ENCODE measurements around the gene ANKH. TPM values are rescaled to one million over a fixed set of nuclear protein-coding genes. Genes with fewer than 3 reads are reported as not detected.

ANKH gene
- polyA plus RNA-seq, 2 of the 4 experiments (the other 2 are of a cell fraction) = 11.7 to 17.3 TPM

DNA sequence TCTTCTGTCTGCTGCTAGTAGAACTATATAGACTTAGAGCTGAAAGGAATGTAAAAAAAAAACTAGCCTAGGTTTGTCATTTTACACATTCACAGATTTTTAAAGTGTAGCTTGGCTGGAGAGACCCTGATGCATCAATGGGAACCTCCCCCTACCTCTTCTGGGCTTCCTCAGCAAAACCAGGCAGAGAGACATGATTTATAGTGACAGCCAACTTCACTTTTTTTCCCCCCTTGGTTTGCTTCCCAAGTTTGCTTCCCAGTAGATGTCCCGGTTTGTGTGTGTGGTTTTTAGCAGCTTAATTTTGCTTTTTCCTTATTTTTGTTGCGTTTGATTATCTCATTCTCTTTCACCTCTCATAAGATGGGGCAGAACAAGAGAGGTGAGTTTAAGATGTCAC is 205.2 kb downstream of the ANKH start:
- peaks cover 52% of the 10 kb centered on the region for H3K4me1 ChIP-seq
- H3K4me3 ChIP-seq = no peak overlapping the region; the same call in 2 of the 3 replicates
- H3K9me3 ChIP-seq = no peaks in the 10 kb centered on the region
- FAIRE-seq (no peak), DNase-seq (ENCODE audit: low read depth in 1 of 2, low spot score in 1 of 2) (no peak), ATAC-seq (no peak)
- 85% methylated on average over 2 of the region's 2 CpGs for WGBS (ENCODE audit: missing lambda C conversion rate)
- peak overlapping the region; percentile 90 for H3K4me2 ChIP-seq
- no peak overlapping the region for H3K27ac ChIP-seq
- CTCF ChIA-PET = interaction anchor here (1.1 to 1.6 kb wide), 2 partner anchors 19 to 303 kb away, joined by 3 to 5 read pairs; no protein-coding TSS in a partner anchor
- POLR2A ChIA-PET = no interaction called here
- TF ChIP-seq, protein P1, sequence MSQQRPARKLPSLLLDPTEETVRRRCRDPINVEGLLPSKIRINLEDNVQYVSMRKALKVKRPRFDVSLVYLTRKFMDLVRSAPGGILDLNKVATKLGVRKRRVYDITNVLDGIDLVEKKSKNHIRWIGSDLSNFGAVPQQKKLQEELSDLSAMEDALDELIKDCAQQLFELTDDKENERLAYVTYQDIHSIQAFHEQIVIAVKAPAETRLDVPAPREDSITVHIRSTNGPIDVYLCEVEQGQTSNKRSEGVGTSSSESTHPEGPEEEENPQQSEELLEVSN (IDR thresholded peaks at IDR 0.05; ENCODE audit: borderline replicate concordance, low read depth) = no peak
- TF ChIP-seq RAD21 (conservative IDR thresholded peaks at IDR 0.05 in 1 of 2, IDR thresholded peaks at IDR 0.05 in 1 of 2) = no peak
- TF ChIP-seq, protein P2, sequence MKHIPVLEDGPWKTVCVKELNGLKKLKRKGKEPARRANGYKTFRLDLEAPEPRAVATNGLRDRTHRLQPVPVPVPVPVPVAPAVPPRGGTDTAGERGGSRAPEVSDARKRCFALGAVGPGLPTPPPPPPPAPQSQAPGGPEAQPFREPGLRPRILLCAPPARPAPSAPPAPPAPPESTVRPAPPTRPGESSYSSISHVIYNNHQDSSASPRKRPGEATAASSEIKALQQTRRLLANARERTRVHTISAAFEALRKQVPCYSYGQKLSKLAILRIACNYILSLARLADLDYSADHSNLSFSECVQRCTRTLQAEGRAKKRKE (CRISPR knock-in tag; IDR thresholded peaks at IDR 0.05; ENCODE audit: low read depth) = no peak
- TF ChIP-seq, protein P3, sequence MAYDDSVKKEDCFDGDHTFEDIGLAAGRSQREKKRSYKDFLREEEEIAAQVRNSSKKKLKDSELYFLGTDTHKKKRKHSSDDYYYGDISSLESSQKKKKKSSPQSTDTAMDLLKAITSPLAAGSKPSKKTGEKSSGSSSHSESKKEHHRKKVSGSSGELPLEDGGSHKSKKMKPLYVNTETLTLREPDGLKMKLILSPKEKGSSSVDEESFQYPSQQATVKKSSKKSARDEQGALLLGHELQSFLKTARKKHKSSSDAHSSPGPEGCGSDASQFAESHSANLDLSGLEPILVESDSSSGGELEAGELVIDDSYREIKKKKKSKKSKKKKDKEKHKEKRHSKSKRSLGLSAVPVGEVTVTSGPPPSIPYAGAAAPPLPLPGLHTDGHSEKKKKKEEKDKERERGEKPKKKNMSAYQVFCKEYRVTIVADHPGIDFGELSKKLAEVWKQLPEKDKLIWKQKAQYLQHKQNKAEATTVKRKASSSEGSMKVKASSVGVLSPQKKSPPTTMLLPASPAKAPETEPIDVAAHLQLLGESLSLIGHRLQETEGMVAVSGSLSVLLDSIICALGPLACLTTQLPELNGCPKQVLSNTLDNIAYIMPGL (CRISPR knock-in tag; IDR thresholded peaks at IDR 0.05; ENCODE audit: borderline replicate concordance) = no peak
- TF ChIP-seq ZC3H11A (IDR thresholded peaks at IDR 0.05) = no peak
- no peak for TF ChIP-seq EP300 (IDR thresholded peaks at IDR 0.05)
- TF ChIP-seq, protein P4, sequence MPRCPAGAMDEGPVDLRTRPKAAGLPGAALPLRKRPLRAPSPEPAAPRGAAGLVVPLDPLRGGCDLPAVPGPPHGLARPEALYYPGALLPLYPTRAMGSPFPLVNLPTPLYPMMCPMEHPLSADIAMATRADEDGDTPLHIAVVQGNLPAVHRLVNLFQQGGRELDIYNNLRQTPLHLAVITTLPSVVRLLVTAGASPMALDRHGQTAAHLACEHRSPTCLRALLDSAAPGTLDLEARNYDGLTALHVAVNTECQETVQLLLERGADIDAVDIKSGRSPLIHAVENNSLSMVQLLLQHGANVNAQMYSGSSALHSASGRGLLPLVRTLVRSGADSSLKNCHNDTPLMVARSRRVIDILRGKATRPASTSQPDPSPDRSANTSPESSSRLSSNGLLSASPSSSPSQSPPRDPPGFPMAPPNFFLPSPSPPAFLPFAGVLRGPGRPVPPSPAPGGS (IDR thresholded peaks at IDR 0.05) = no peak
- TF ChIP-seq NR3C1 (IDR thresholded peaks at IDR 0.05) = no peak
- no peak for TF ChIP-seq CHD4 (IDR thresholded peaks at IDR 0.05; ENCODE audit: borderline replicate concordance)
- TF ChIP-seq, protein P5, sequence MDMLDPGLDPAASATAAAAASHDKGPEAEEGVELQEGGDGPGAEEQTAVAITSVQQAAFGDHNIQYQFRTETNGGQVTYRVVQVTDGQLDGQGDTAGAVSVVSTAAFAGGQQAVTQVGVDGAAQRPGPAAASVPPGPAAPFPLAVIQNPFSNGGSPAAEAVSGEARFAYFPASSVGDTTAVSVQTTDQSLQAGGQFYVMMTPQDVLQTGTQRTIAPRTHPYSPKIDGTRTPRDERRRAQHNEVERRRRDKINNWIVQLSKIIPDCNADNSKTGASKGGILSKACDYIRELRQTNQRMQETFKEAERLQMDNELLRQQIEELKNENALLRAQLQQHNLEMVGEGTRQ (IDR thresholded peaks at IDR 0.05) = no peak
- TF ChIP-seq, protein P6, sequence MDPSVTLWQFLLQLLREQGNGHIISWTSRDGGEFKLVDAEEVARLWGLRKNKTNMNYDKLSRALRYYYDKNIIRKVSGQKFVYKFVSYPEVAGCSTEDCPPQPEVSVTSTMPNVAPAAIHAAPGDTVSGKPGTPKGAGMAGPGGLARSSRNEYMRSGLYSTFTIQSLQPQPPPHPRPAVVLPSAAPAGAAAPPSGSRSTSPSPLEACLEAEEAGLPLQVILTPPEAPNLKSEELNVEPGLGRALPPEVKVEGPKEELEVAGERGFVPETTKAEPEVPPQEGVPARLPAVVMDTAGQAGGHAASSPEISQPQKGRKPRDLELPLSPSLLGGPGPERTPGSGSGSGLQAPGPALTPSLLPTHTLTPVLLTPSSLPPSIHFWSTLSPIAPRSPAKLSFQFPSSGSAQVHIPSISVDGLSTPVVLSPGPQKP (IDR thresholded peaks at IDR 0.05; ENCODE audit: low read depth, low read length) = no peak
- TF ChIP-seq CHD2 (IDR thresholded peaks at IDR 0.05; ENCODE audit: low read length, partially characterized antibody) = no peak
- TF ChIP-seq FOXS1 (CRISPR knock-in tag; IDR thresholded peaks at IDR 0.05) = no peak
- TF ChIP-seq TP53 (CRISPR knock-in tag; IDR thresholded peaks at IDR 0.05) = no peak
- no peak for TF ChIP-seq GATA3 (IDR thresholded peaks at IDR 0.05; ENCODE audit: borderline replicate concordance)
- no peak for TF ChIP-seq SMC3 (IDR thresholded peaks at IDR 0.05)
- TF ChIP-seq CEBPB (IDR thresholded peaks at IDR 0.05) = no peak
- no peak for TF ChIP-seq CBX2 (IDR thresholded peaks at IDR 0.05; ENCODE audit: borderline replicate concordance, low read depth)
- TF ChIP-seq, protein P7, sequence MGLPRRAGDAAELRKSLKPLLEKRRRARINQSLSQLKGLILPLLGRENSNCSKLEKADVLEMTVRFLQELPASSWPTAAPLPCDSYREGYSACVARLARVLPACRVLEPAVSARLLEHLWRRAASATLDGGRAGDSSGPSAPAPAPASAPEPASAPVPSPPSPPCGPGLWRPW (IDR thresholded peaks at IDR 0.05) = no peak

DNA sequence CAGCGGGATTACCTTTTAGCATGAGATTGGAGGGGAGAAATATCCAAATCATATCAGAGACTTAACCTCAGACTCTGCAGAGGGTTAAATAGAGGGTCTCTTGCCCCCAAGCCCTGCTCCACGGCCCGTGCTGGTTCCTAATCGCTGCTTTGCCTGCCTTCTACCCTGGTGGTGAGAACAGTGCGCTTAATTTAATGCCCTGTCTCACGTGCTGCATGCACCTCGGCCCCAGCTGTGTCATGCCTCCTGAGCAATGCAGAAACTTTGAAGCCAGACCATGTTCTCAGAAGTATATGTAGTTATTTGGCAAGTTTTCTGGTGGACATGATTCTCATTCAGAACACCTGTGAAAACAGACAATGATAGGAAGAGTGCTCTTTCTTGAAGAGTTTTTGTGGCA is 205.6 kb downstream of the ANKH start:
- WGBS (ENCODE audit: missing lambda C conversion rate) = 39% methylated on average over 7 of the region's 7 CpGs
- peak overlapping the region; percentile 90 for H3K4me2 ChIP-seq
- FAIRE-seq (no peak), ATAC-seq (peak in 1 of 2 experiments; percentile 49; a peak in 3 of 6 replicates), DNase-seq (ENCODE audit: low read depth in 1 of 2, low spot score in 1 of 2) (peak; percentile 17 to 46)
- peak overlapping the region; percentile 17 to 96; a peak in 4 of 6 replicates for H3K27ac ChIP-seq
- ChIA-PET POLR2A (no interaction called here), CTCF (interaction anchor here (1.6 kb wide), 1 partner anchor 19 kb away, joined by 5 read pairs; no protein-coding TSS in a partner anchor)
- peaks cover 48% of the 10 kb centered on the region for H3K4me1 ChIP-seq
- H3K9me3 ChIP-seq = no peaks in the 10 kb centered on the region
- TF ChIP-seq BHLHE40 (IDR thresholded peaks at IDR 0.05; ENCODE audit: low read depth, low read length) = peak; percentile 51; the same call in 1 of the 2 replicates
- no peak for TF ChIP-seq RFX5 (IDR thresholded peaks at IDR 0.05)
- H3K4me3 ChIP-seq = peak overlapping the region; percentile 65
